HL-60 (cell line): Measurements from ENCODE around the gene EDIL3.

ENCODE experiments used
- CTCF ChIP-seq: IDR thresholded peaks from one replicate; pipeline ENCODE4 v1.5.1; 2011; ENCODE audit warnings: low read length, control low read depth, inconsistent platforms; ENCODE audit not compliant: insufficient read depth
- POLR2AphosphoS5 ChIP-seq: IDR thresholded peaks from 2 replicates; pipeline ENCODE4 v1.6.1; 2012; ENCODE audit warnings: low read depth

GRCh38 chr5:84017523-84018172, 367.0 kb downstream of the EDIL3 start:
- TF ChIP-seq CTCF (no peak), POLR2AphosphoS5 (no peak)
